Right lobe of liver (tissue), 4 donors: Measurements from ENCODE around the gene SLC38A2.

Experiments used
- CTCF ChIP-seq, 4 donors: fragments of 200-600 bp in 3 of 4; fragments of 450-650 bp in 1 of 4; IDR thresholded peaks; one replicate each; pipeline versions ENCODE4 v1.5.1 to v1.8.0; 2016 to 2022; ENCODE audit warnings: antibody characterized with exemption in 4 of 4, mild to moderate bottlenecking in 2 of 4
- POLR2A ChIP-seq: fragments of 450-650 bp; IDR thresholded peaks from one replicate; pipeline ENCODE4 v1.6.1; 2017; ENCODE audit warnings: antibody characterized with exemption, mild to moderate bottlenecking
- donor health status: DM: no; HTN: no; CAD: no.
- donor health status: DM: no; HTN: no; CAD: no.
- donor health status: DM: no; HTN: yes; CAD: no.

DNA sequence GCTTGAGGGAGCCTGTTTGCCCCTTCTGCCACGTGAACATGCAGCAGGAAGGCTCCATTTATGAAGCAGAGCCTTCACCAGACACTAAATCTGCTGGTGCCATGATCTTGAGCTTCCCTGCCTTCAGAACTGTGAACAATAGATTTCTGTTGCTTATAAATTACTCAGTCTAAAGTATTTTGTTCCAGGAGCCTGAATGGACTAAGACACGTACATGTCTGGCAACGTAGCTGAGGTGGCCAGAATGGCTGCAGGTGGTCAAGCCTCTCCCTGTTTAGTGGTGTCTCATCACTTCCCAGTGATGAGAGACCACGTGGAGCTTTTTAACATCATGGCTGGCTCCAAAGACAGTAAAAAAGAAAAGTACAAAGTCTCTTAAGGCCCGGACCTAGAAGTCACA, 32.2 kb upstream of the SLC38A2 start:
- TF ChIP-seq CTCF (IDR thresholded peaks at IDR 0.05) (no peak), POLR2A (no peak)
